H1 (cell line): Measurements from ENCODE around the gene RAET1E. TPM values are rescaled to one million over a fixed set of nuclear protein-coding genes. Genes with fewer than 3 reads are reported as not detected.

ENCODE experiments used
- CTCF ChIA-PET: fragments of 300-600 bp; sonication (Branson Sonifier 250); formaldehyde crosslinking; loops from one replicate; lab custom pipeline; 2021; ENCODE audit not compliant: partially characterized antibody; lab: Charles Lee
- POLR2A ChIA-PET: fragments of 300-600 bp; sonication (Branson Sonifier 250); formaldehyde crosslinking; loops from one replicate; lab custom pipeline; 2021; ENCODE audit warnings: inconsistent platforms; ENCODE audit not compliant: partially characterized antibody; lab: Charles Lee
- DNase-seq, 2 experiments: peaks; one replicate each; pipeline versions ENCODE4 v3.0.0 to v3.0.0-alpha.2; 2010 to 2022; ENCODE audit warnings: low spot score in 2 of 2, low read depth in 1 of 2, mixed read lengths in 1 of 2
- FAIRE-seq: peaks from 2 replicates; lab custom pipeline; 2011; peaks lifted over from hg19 to GRCh38; lab: Jason Lieb, UNC
- H2AFZ ChIP-seq: 2 replicates; pipeline ENCODE4 v1.8.1; 2012; ENCODE audit warnings: low read length, inconsistent platforms
- H2AK5ac ChIP-seq: 2 replicates; pipeline ENCODE4 v1.6.1; 2013; ENCODE audit warnings: low read depth, low read length
- H2BK120ac ChIP-seq: replicated peaks from 2 replicates; pipeline ENCODE3; 2013; ENCODE audit warnings: low read depth, low read length, inconsistent platforms
- H2BK12ac ChIP-seq: 2 replicates; pipeline ENCODE4 v1.6.1; 2013; ENCODE audit warnings: low read depth, low read length
- H2BK15ac ChIP-seq: 2 replicates; pipeline ENCODE4 v1.6.1; 2013; ENCODE audit warnings: low read length
- H2BK20ac ChIP-seq: 2 replicates; pipeline ENCODE4 v1.6.1; 2013; ENCODE audit warnings: low read length
- H2BK5ac ChIP-seq: 2 replicates; pipeline ENCODE4 v1.6.1; 2013; ENCODE audit warnings: low read depth, low read length
- H3K14ac ChIP-seq: 2 replicates; pipeline ENCODE4 v1.6.1; 2013; ENCODE audit warnings: inconsistent platforms; ENCODE audit not compliant: insufficient read length
- H3K18ac ChIP-seq: 2 replicates; pipeline ENCODE4 v1.6.1; 2013; ENCODE audit warnings: low read length; ENCODE audit errors: extremely low read depth
- H3K23ac ChIP-seq: 2 replicates; pipeline ENCODE4 v1.6.1; 2013; ENCODE audit warnings: inconsistent platforms; ENCODE audit not compliant: insufficient read length
- H3K23me2 ChIP-seq: 2 replicates; pipeline ENCODE4 v1.6.1; 2013; ENCODE audit warnings: low read depth, low read length
- H3K27ac ChIP-seq: 2 replicates; pipeline ENCODE4 v1.6.1; 2011; ENCODE audit warnings: low read depth, low read length, inconsistent platforms
- H3K27me3 ChIP-seq, 4 experiments: replicated peaks in 1 of 4; 1 replicate in 1 of 4; 2 replicates in 3 of 4; pipeline versions ENCODE4 v1.6.1 to v1.8.1; 2011 to 2013; ENCODE audit warnings: low read length in 3 of 4, mild to moderate bottlenecking in 3 of 4, inconsistent platforms in 2 of 4, mixed read lengths in 2 of 4, moderate library complexity in 1 of 4; ENCODE audit not compliant: control insufficient read depth in 3 of 4, insufficient read depth in 3 of 4; ENCODE audit errors: extremely low read depth in 1 of 4
- H3K36me3 ChIP-seq, 4 experiments: 2 replicates each; pipeline versions ENCODE4 v1.6.1 to v1.8.1; 2011 to 2013; ENCODE audit warnings: mild to moderate bottlenecking in 4 of 4, low read length in 3 of 4, moderate library complexity in 2 of 4, control low read depth in 1 of 4, inconsistent platforms in 1 of 4; ENCODE audit not compliant: insufficient read depth in 4 of 4, control insufficient read depth in 2 of 4
- H3K4ac ChIP-seq: replicated peaks from 2 replicates; pipeline ENCODE3; 2013; ENCODE audit warnings: low read length, low read depth, mixed read lengths, inconsistent platforms; ENCODE audit not compliant: insufficient read length
- H3K4me1 ChIP-seq, 4 experiments: replicated peaks in 1 of 4; 1 replicate in 1 of 4; 2 replicates in 3 of 4; pipeline versions ENCODE4 v1.6.1 to v1.8.1; 2011 to 2013; ENCODE audit warnings: low read length in 3 of 4, inconsistent platforms in 2 of 4, mixed read lengths in 1 of 4; ENCODE audit not compliant: insufficient read depth in 4 of 4, control insufficient read depth in 3 of 4
- H3K4me2 ChIP-seq, 2 experiments: 2 replicates each; pipeline versions ENCODE4 v1.6.1 to v1.8.1; 2011 to 2013; ENCODE audit warnings: low read depth in 2 of 2, low read length in 2 of 2, control low read depth in 1 of 2, inconsistent platforms in 1 of 2, mild to moderate bottlenecking in 1 of 2; ENCODE audit not compliant: insufficient read depth in 1 of 2
- H3K4me3 ChIP-seq, 4 experiments: fragments of 200-600, 300-600 bp in 1 of 4; sonication (generic), shearing (Covaris generic), sonication (Bioruptor Twin) in 1 of 4; 2 replicates each; pipeline versions ENCODE4 v1.5.1 to v1.8.1; 2011 to 2016; ENCODE audit warnings: low read length in 4 of 4, low read depth in 3 of 4, control low read depth in 2 of 4, inconsistent platforms in 2 of 4, mild to moderate bottlenecking in 2 of 4, mixed read lengths in 1 of 4, moderate library complexity in 1 of 4; ENCODE audit not compliant: insufficient read depth in 2 of 4; ENCODE audit errors: extremely low read depth in 1 of 4
- H3K56ac ChIP-seq: replicated peaks from 2 replicates; pipeline ENCODE3; 2013; ENCODE audit warnings: low read depth, mild to moderate bottlenecking, mixed read lengths, low read length, inconsistent platforms; ENCODE audit not compliant: insufficient read length
- H3K79me1 ChIP-seq: 2 replicates; pipeline ENCODE4 v1.6.1; 2013; ENCODE audit warnings: low read depth, low read length, control low read depth
- H3K79me2 ChIP-seq, 2 experiments: 2 replicates each; pipeline versions ENCODE4 v1.6.1 to v1.8.1; 2012 to 2013; ENCODE audit warnings: low read length in 2 of 2, mild to moderate bottlenecking in 2 of 2, inconsistent platforms in 1 of 2; ENCODE audit not compliant: insufficient read depth in 2 of 2, control insufficient read depth in 1 of 2
- H3K9ac ChIP-seq, 4 experiments: replicated peaks in 1 of 4; 1 replicate in 1 of 4; 2 replicates in 3 of 4; pipeline versions ENCODE4 v1.6.1 to v1.8.1; 2011 to 2013; ENCODE audit warnings: low read depth in 3 of 4, low read length in 3 of 4, control low read depth in 2 of 4, mild to moderate bottlenecking in 2 of 4, moderate library complexity in 2 of 4, inconsistent platforms in 1 of 4; ENCODE audit errors: extremely low read depth in 1 of 4
- H3K9me3 ChIP-seq, 2 experiments: 2 replicates each; pipeline versions ENCODE4 v1.6.1 to v1.8.1; 2012 to 2013; ENCODE audit warnings: mild to moderate bottlenecking in 2 of 2, moderate library complexity in 2 of 2, control low read depth in 1 of 2, inconsistent platforms in 1 of 2, low read depth in 1 of 2, low read length in 1 of 2, mixed read lengths in 1 of 2; ENCODE audit not compliant: insufficient read depth in 2 of 2
- H4K20me1 ChIP-seq, 2 experiments: replicated peaks in 1 of 2; 2 replicates each; pipeline versions ENCODE3 to v1.8.1; 2011 to 2013; ENCODE audit warnings: inconsistent platforms in 2 of 2, low read length in 2 of 2, mild to moderate bottlenecking in 1 of 2; ENCODE audit not compliant: insufficient read depth in 2 of 2, control insufficient read depth in 1 of 2
- H4K5ac ChIP-seq: 2 replicates; pipeline ENCODE4 v1.6.1; 2013; ENCODE audit warnings: low read length, low read depth, mixed read lengths, inconsistent platforms; ENCODE audit not compliant: insufficient read length
- H4K8ac ChIP-seq: 2 replicates; pipeline ENCODE4 v1.8.0; 2013; ENCODE audit warnings: mild to moderate bottlenecking, moderate library complexity, low read length, inconsistent platforms; ENCODE audit not compliant: insufficient read depth; ENCODE audit errors: extremely low read depth
- H4K91ac ChIP-seq: replicated peaks from 2 replicates; pipeline ENCODE3; 2013; ENCODE audit warnings: low read length, mixed read lengths, inconsistent platforms; ENCODE audit not compliant: insufficient read length
- EZH2 ChIP-seq: fragments of 200-600 bp; sonication (generic); IDR thresholded peaks from 2 replicates; pipeline ENCODE4 v1.7.1; 2012; ENCODE audit warnings: low read depth, mild to moderate bottlenecking, moderate library complexity, low read length, inconsistent platforms; ENCODE audit not compliant: severe bottlenecking
- KDM4A ChIP-seq: IDR thresholded peaks from one replicate; pipeline ENCODE4 v1.7.1; 2012; ENCODE audit warnings: low read depth, mild to moderate bottlenecking, moderate library complexity, low read length, inconsistent platforms; ENCODE audit not compliant: severe bottlenecking
- RBBP5 ChIP-seq: IDR thresholded peaks from 2 replicates; pipeline ENCODE4 v1.7.1; 2012; ENCODE audit warnings: low read depth, mild to moderate bottlenecking, inconsistent platforms, low read length, moderate library complexity, borderline replicate concordance
- SUZ12 ChIP-seq: fragments of 200-600 bp; sonication (generic); IDR thresholded peaks from 2 replicates; pipeline ENCODE4 v1.6.1; 2012; ENCODE audit warnings: mild to moderate bottlenecking, inconsistent platforms, low read length, moderate library complexity, mixed read lengths
- WGBS, 2 experiments: shearing (Covaris generic) in 1 of 2; methylation state at CpG; one replicate each; pipeline versions ENCODE4 v1.1.6 to v1.1.7; 2013 to 2015; ENCODE audit warnings: low lambda C conversion rate in 2 of 2, mixed read lengths in 2 of 2, inconsistent platforms in 1 of 2, low coverage in 1 of 2, missing lambda C conversion rate in 1 of 2; ENCODE audit not compliant: insufficient replicate concordance in 2 of 2, insufficient coverage in 1 of 2, insufficient read length in 1 of 2; ENCODE audit errors: extremely low coverage in 1 of 2, missing lambda C conversion rate in 1 of 2; 5-methylcytosine and 5-hydroxymethylcytosine counted together
- polyA plus RNA-seq, 7 experiments: library from polyadenylated mRNA; depleted of rRNA in 3 of 7; stranded (reverse) in 5 of 7; unstranded in 2 of 7; fragments of >200 nt in 5 of 7; fragments of 200-250 nt in 2 of 7; gene quantifications; 1 replicate in 5 of 7; 2 replicates in 1 of 7; 4 replicates in 1 of 7; pipeline versions ENCODE4 v1.2.1 to v1.2.3, GENCODE V29; 2011 to 2013; ENCODE audit warnings: missing spikeins in 2 of 7, mixed read lengths in 2 of 7
- total RNA-seq: library from RNA; stranded (reverse); fragmentation: NEBNext Ultra II Directional; extraction: Animal tissue kit (Norgen Biotek cat#: 25700); gene quantifications from 2 replicates; pipeline ENCODE4 v1.2.1, GENCODE V29; 2021

Gene RAET1E
- total and polyA plus RNA-seq, 2 of the 8 experiments (the other 6 are each of a cell fraction or from before 2014, with no cell fraction given), result not detected

GRCh38 chr6:149925253-149925973 lies 27.5 kb upstream of the RAET1E start:
- no peak overlapping the region for H2AK5ac ChIP-seq
- TF ChIP-seq RBBP5, result no peak
- TF ChIP-seq KDM4A, result peak; percentile 55
- peak; percentile 88 for TF ChIP-seq EZH2
- peak; percentile 87 for TF ChIP-seq SUZ12
- TF ChIP-seq, all 59 proteins: peak for 3
- H3K4me2 ChIP-seq, result peak overlapping the region; percentile 6 to 82
- POLR2A ChIA-PET, result no interaction called here
- H4K91ac ChIP-seq, result no peak overlapping the region
- no peak overlapping the region for H3K4ac ChIP-seq
- CTCF ChIA-PET, result interaction anchor here (0.5 to 2.5 kb wide), 14 partner anchors 9 to 293 kb away, joined by 3 to 27 read pairs (median 4); no protein-coding TSS in a partner anchor
- H3K14ac ChIP-seq, result no peak overlapping the region
- FAIRE-seq (no peak), DNase-seq (peak in 1 of 2 experiments; percentile 47)
- no peak overlapping the region for H3K23ac ChIP-seq
- H2BK5ac ChIP-seq, result no peak overlapping the region
- no peak overlapping the region for H2BK20ac ChIP-seq
- H3K9me3 ChIP-seq, result no peaks in the 10 kb centered on the region; a peak in 1 of 4 replicates
- no peak overlapping the region for H2BK120ac ChIP-seq
- H2BK12ac ChIP-seq, result no peak overlapping the region
- H3K4me1 ChIP-seq, result peaks cover 0 to 5% (median 0%) of the 10 kb centered on the region in 4 experiments; a peak in 2 of 7 replicates
- peak overlapping the region; percentile 54; the same call in 1 of the 2 replicates for H2AFZ ChIP-seq
- peaks cover 39 to 61% (median 56%) of the 10 kb centered on the region in 4 experiments for H3K27me3 ChIP-seq
- H3K23me2 ChIP-seq, result peaks cover 12% of the 10 kb centered on the region; the same call in 1 of the 2 replicates
- WGBS, 2 experiments, result 20% methylated on average over 24 of the region's 34 CpGs; no CpG with 5 or more reads in 1 of the 2 experiments
- H3K27ac ChIP-seq, result no peak overlapping the region
- H4K8ac ChIP-seq, result peak overlapping the region; percentile 35; the same call in 1 of the 2 replicates
- no peaks in the 10 kb centered on the region for H3K79me1 ChIP-seq
- no peak overlapping the region for H3K9ac ChIP-seq
- no peak overlapping the region for H2BK15ac ChIP-seq
- peaks cover 0 to 3% (median 0%) of the 10 kb centered on the region in 4 experiments; a peak in 1 of 8 replicates for H3K36me3 ChIP-seq
- H3K79me2 ChIP-seq, result no peaks in the 10 kb centered on the region
- peak overlapping the region; percentile 13 to 64 (median 56); a peak in 7 of 8 replicates for H3K4me3 ChIP-seq
- H4K20me1 ChIP-seq, result peaks cover 3 to 4% of the 10 kb centered on the region in 2 experiments
- no peak overlapping the region; the same call in 1 of the 2 replicates for H3K18ac ChIP-seq
- no peak overlapping the region for H3K56ac ChIP-seq
- H4K5ac ChIP-seq, result no peak overlapping the region
